Naive thymus-derived CD8-positive, alpha-beta T cell (primary cell): ENCODE results near the gene SOWAHA. TPM values are rescaled to one million over a fixed set of nuclear protein-coding genes. Genes with fewer than 3 reads are reported as not detected.

Source experiments
- ATAC-seq, 2 donors: fragments of 150-1000 bp; cut with Tn5 transposase in 1 of 2; sonication (Bioruptor Pico), chemical (Tn5 transposase) in 1 of 2; 1 replicate in 1 of 2; 2 replicates in 1 of 2; pipeline ENCODE4 v1.10.0; 2021; ENCODE audit warnings: mild to moderate bottlenecking in 2 of 2, moderate library complexity in 2 of 2
- POLR2A ChIA-PET: fragments of 350-600 bp; sonication (Branson Sonifier 250); formaldehyde crosslinking; loops from one replicate; lab custom pipeline; 2021; ENCODE audit warnings: antibody characterized with exemption; lab: Charles Lee
- DNase-seq, 10 donors: peaks; one replicate each; pipeline versions ENCODE4 v3.0.0 to v3.0.0-alpha.2; 2020 to 2022
- H3K27ac Mint-ChIP-seq, 10 donors: one replicate each; pipeline ENCODE4 v1.8.0; 2020 to 2022; ENCODE audit warnings: mild to moderate bottlenecking in 10 of 10, mixed read lengths in 10 of 10, moderate library complexity in 4 of 10, inconsistent platforms in 1 of 10
- H3K27me3 Mint-ChIP-seq, 5 donors: one replicate each; pipeline ENCODE4 v1.8.0; 2021 to 2022; ENCODE audit warnings: mixed read lengths in 5 of 5
- H3K36me3 Mint-ChIP-seq, 3 donors: one replicate each; pipeline ENCODE4 v1.8.0; 2020 to 2022; ENCODE audit warnings: mixed read lengths in 3 of 3, mild to moderate bottlenecking in 2 of 3, inconsistent platforms in 1 of 3
- H3K4me1 Mint-ChIP-seq, 4 donors: one replicate each; pipeline ENCODE4 v1.8.0; 2021 to 2022; ENCODE audit warnings: mixed read lengths in 4 of 4
- H3K4me3 Mint-ChIP-seq, 10 donors: one replicate each; pipeline ENCODE4 v1.8.0; 2020 to 2022; ENCODE audit warnings: mild to moderate bottlenecking in 10 of 10, mixed read lengths in 10 of 10, moderate library complexity in 6 of 10, inconsistent platforms in 1 of 10
- H3K9me3 Mint-ChIP-seq, 9 donors: one replicate each; pipeline ENCODE4 v1.8.0; 2020 to 2022; ENCODE audit warnings: mixed read lengths in 9 of 9, mild to moderate bottlenecking in 3 of 9, inconsistent platforms in 1 of 9, moderate library complexity in 1 of 9
- polyA plus RNA-seq, 3 donors: library from polyadenylated mRNA; unstranded; fragments of 300-500 nt; fragmentation: Illumina TruSeq; gene quantifications; one replicate each; pipeline ENCODE4 v1.2.3, GENCODE V29; 2021
- total RNA-seq, 8 experiments: library from RNA in 2 of 8; stranded (reverse) in 2 of 8; gene quantifications; one replicate each; pipeline ENCODE4 v1.2.3 and lab custom pipeline; 2021 to 2026

SOWAHA gene
- total and polyA plus RNA-seq, 5 experiments from 2014 or later = not detected

DNA sequence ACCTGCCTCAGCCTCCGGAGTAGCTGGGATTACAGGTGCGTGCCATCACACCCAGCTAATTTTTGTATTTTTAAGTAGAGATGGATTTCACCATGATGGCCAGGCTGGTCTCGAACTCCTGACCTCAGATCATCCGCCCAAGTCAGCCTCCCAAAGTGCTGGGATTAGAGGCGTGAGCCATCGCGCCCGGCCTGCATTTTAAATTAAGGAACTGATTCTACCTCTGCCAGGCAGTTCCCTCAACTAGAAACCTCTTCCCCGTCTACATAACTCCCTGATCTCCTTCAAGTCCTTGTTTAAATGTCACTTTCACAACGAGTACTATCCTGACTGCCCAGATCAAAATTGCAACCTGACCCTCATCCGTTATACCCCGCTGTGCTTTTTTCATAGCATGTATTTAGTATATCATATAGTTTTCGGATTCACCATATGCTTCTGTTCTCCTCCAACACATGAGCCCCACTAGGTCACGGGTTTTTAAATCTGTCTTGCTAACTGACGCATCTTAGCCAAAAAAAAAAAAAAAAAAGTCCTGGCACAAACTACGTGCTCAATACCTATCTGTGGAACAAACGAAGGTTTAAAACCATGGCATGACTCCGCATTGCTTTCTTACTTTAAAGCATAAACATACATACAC lies 858 bp upstream of the SOWAHA start:
- Mint-ChIP-seq H3K36me3 (no peaks in the 10 kb centered on the region), H3K27ac (peak overlapping the region in 1 of 10 donors; percentile 22), H3K4me3 (peak overlapping the region in 9 of 10 donors; percentile 73 to 88 (median 81)), H3K27me3 (peaks cover 35 to 57% (median 53%) of the 10 kb centered on the region in 5 donors), H3K4me1 (peaks cover 5 to 12% (median 10%) of the 10 kb centered on the region in 4 donors), H3K9me3 (peaks cover 0 to 2% (median 0%) of the 10 kb centered on the region in 9 donors)
- POLR2A ChIA-PET = no interaction called here
- ATAC-seq (no peak), DNase-seq (no peak)

DNA sequence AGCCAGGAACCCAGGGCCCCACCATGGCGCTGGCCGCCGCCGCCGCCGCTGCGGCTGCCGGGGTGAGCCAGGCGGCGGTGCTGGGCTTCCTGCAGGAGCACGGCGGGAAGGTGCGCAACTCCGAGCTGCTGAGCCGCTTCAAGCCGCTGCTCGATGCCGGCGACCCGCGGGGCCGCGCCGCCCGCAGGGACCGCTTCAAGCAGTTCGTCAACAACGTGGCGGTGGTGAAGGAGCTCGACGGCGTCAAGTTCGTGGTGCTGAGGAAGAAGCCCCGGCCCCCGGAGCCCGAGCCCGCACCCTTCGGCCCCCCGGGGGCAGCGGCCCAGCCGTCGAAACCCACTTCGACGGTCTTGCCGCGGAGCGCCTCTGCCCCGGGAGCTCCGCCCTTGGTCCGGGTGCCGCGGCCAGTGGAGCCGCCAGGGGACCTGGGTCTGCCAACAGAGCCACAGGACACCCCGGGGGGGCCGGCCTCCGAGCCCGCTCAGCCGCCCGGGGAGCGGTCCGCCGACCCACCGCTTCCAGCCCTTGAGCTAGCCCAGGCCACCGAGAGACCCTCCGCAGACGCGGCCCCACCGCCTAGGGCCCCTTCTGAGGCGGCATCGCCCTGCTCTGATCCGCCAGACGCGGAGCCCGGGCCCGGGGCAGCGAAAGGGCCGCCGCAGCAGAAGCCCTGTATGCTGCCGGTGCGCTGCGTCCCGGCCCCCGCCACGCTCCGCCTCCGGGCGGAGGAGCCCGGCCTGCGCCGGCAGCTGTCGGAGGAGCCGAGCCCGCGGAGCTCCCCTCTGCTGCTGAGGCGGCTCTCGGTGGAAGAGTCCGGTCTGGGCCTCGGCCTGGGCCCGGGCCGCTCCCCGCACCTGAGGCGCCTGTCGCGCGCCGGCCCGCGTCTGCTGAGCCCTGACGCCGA lies 749 bp downstream of the SOWAHA start:
- DNase-seq (peak in 7 of 10 donors; percentile 18 to 41 (median 34)), ATAC-seq (peak; percentile 76 to 80)
- H3K4me3 Mint-ChIP-seq = peak overlapping the region in 4 of 10 donors; percentile 34 to 73 (median 52)
- no peak overlapping the region for H3K27ac Mint-ChIP-seq
- POLR2A ChIA-PET = interaction anchor here (0.6 to 2.0 kb wide), 4 partner anchors 15 to 428 kb away, joined by 3 to 4 read pairs (median 4); partner anchors contain the start of genes CCNI2 and KIF3A
- peaks cover 5 to 12% (median 10%) of the 10 kb centered on the region in 4 donors for H3K4me1 Mint-ChIP-seq
- no peaks in the 10 kb centered on the region for H3K36me3 Mint-ChIP-seq
- peaks cover 31 to 46% (median 44%) of the 10 kb centered on the region in 5 donors for H3K27me3 Mint-ChIP-seq
- H3K9me3 Mint-ChIP-seq = peaks cover 0 to 2% (median 0%) of the 10 kb centered on the region in 9 donors

DNA sequence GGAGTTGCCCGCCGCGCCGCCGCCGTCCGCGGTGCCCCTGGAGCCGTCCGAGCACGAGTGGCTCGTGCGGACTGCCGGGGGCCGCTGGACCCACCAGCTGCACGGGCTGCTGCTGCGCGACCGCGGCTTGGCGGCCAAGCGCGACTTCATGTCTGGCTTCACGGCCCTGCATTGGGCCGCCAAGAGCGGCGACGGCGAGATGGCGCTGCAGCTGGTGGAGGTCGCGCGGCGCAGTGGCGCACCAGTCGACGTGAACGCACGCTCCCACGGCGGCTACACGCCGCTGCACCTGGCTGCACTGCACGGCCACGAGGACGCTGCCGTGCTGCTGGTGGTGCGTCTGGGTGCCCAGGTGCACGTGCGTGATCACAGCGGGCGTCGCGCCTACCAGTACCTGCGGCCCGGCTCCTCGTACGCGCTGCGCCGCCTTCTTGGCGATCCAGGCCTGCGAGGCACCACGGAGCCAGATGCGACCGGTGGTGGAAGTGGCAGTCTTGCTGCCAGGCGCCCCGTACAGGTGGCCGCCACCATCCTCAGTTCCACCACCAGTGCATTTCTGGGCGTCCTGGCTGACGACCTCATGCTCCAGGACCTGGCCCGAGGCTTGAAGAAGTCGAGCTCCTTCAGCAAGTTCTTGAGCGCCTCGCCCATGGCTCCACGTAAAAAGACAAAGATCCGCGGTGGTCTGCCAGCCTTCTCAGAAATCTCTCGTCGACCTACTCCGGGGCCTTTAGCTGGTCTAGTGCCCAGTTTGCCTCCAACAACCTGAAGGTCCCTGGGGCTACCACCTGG lies 1.6 kb downstream of the SOWAHA start:
- H3K9me3 Mint-ChIP-seq = peaks cover 0 to 2% (median 0%) of the 10 kb centered on the region in 9 donors
- POLR2A ChIA-PET = interaction anchor here (1.5 to 2.0 kb wide), 2 partner anchors 14 to 77 kb away, joined by 3 to 4 read pairs; partner anchors contain the start of gene KIF3A

DNA sequence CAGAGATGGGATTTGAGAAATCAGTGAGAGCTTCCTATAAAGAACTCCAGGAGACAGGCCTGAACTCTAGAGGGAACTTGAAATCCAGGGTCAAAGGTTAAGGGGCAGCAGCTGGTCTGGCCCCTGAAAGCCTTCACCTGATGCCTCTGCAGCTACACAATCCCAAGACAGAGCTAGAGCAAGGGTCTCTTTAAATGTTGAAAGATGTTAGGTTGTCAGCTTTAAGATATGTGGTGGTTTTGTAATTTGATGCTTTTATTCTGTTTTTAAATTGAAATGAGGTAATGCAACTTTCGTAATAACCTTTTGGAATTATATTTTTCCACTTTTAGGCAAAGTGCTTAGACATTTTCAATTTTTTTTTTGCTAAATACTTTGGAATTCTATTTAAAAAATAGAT lies 2.4 kb downstream of the SOWAHA start:
- no peak for DNase-seq
- peak overlapping the region in 9 of 10 donors; percentile 46 to 72 (median 51) for H3K4me3 Mint-ChIP-seq
- peaks cover 26 to 46% (median 33%) of the 10 kb centered on the region in 5 donors for H3K27me3 Mint-ChIP-seq
- H3K9me3 Mint-ChIP-seq = peaks cover 0 to 2% (median 0%) of the 10 kb centered on the region in 9 donors
- H3K4me1 Mint-ChIP-seq = peaks cover 11 to 26% (median 24%) of the 10 kb centered on the region in 4 donors
- no peak overlapping the region for H3K27ac Mint-ChIP-seq
- ATAC-seq = no peak
- POLR2A ChIA-PET = no interaction called here
- H3K36me3 Mint-ChIP-seq = no peaks in the 10 kb centered on the region

More for the DNA sequence above, 1.6 kb downstream of the SOWAHA start:
- no peak for DNase-seq
- Mint-ChIP-seq H3K36me3 (no peaks in the 10 kb centered on the region), H3K27ac (no peak overlapping the region), H3K4me1 (peaks cover 9 to 20% (median 17%) of the 10 kb centered on the region in 4 donors), H3K4me3 (peak overlapping the region in 9 of 10 donors; percentile 46 to 72 (median 51)), H3K27me3 (peaks cover 24 to 46% (median 39%) of the 10 kb centered on the region in 5 donors)
- no peak for ATAC-seq

DNA sequence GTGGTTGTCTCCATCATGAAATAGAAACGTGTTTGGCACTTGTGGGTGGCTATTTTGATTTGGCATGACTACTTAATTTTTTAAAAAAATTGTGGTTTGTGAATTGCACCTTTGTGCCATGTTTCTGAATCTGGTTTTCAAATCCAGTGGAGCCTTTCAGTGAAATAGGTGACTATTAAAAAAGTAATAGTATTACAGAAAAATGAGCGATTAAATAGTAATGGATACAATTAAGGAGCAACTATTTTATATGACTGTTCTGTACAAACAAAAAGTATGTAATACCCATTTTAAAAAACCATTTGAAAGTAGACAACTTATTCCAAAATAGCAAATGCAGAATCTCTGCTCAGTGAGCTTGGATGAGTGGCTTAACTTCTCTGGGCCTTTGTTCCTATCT lies 3.0 kb downstream of the SOWAHA start:
- Mint-ChIP-seq H3K27ac (no peak overlapping the region), H3K4me1 (peaks cover 11 to 26% (median 24%) of the 10 kb centered on the region in 4 donors), H3K9me3 (peaks cover 0 to 2% (median 0%) of the 10 kb centered on the region in 9 donors), H3K36me3 (no peaks in the 10 kb centered on the region), H3K4me3 (no peak overlapping the region), H3K27me3 (peaks cover 20 to 42% (median 26%) of the 10 kb centered on the region in 5 donors)
- POLR2A ChIA-PET = no interaction called here
- DNase-seq (no peak), ATAC-seq (no peak)

DNA sequence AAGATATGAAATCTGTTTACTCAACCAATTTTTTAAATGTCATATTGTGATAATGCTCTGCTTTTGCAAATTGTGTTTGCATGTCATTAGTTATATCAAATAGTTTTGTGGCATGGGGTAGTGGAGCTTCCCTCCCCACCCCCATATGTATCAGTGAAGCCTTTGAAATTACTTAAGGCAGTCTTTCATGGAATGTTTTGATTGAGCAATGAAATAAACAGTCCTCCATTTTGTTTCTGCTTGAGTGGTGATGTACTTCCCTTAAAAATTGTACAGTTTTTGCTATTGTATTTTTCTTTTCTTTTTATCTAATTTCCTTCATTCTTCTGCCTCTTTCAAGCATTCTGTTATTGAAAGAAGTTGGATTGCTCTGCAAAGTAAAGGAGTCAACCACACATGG lies 3.5 kb downstream of the SOWAHA start:
- H3K27me3 Mint-ChIP-seq = peaks cover 15 to 38% (median 22%) of the 10 kb centered on the region in 5 donors
- DNase-seq = no peak
- POLR2A ChIA-PET = no interaction called here
- H3K4me1 Mint-ChIP-seq = peaks cover 11 to 26% (median 24%) of the 10 kb centered on the region in 4 donors
- H3K36me3 Mint-ChIP-seq = no peaks in the 10 kb centered on the region
- ATAC-seq = no peak
- peaks cover 0 to 2% (median 0%) of the 10 kb centered on the region in 9 donors for H3K9me3 Mint-ChIP-seq
- no peak overlapping the region for H3K4me3 Mint-ChIP-seq
- no peak overlapping the region for H3K27ac Mint-ChIP-seq

DNA sequence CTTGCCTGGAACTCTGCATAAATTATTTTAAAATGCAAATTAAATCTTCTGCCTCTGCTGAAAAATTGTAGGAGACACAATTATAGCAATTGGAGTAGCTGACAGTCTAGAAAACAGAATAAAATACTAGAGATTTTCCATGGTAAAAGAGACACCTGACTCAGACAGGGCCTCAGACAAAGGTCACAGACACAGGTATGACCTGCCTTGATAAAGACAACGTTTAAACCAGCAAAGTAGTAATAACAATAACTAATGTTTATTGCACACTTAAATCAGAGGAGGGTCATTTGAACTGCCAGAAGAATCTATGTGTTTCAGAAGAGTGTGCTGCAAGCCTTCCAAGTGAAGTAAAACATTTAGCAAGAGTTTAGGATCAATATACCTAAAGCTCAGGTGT lies 3.9 kb downstream of the SOWAHA start:
- Mint-ChIP-seq H3K9me3 (peaks cover 0 to 2% (median 0%) of the 10 kb centered on the region in 9 donors), H3K4me1 (peaks cover 11 to 26% (median 24%) of the 10 kb centered on the region in 4 donors), H3K27me3 (peaks cover 13 to 33% (median 22%) of the 10 kb centered on the region in 5 donors), H3K36me3 (no peaks in the 10 kb centered on the region), H3K4me3 (no peak overlapping the region), H3K27ac (no peak overlapping the region)
- POLR2A ChIA-PET = no interaction called here
- ATAC-seq (no peak), DNase-seq (no peak)

DNA sequence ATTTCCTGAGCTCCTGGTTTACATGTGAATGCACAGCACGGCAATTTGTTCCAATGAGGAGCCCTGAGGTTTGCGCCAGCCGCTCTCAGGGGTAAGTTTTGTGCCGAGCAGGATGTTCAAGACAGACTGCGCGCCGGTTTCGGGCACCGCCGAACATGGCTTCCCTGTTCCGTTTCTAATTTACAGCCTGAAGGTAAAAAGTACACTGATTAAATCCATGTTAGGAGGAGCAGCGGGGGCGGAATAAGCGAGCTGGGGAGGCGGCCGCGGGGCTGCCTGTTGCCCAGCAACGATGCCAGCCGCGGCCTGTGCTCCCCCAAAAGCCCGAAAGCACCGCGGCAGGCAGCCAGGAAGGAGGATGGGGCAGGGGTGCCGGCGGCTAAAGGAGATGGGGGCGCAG lies 6.4 kb downstream of the SOWAHA start:
- Mint-ChIP-seq H3K4me1 (peaks cover 6 to 27% (median 15%) of the 10 kb centered on the region in 4 donors), H3K36me3 (no peaks in the 10 kb centered on the region), H3K9me3 (no peaks in the 10 kb centered on the region), H3K4me3 (peak overlapping the region; percentile 74 to 88 (median 77)), H3K27ac (peak overlapping the region in 6 of 10 donors; percentile 0 to 74 (median 37)), H3K27me3 (peaks cover 3 to 33% (median 24%) of the 10 kb centered on the region in 5 donors)
- ATAC-seq (peak; percentile 24 to 46), DNase-seq (peak in 1 of 10 donors; percentile 31)
- POLR2A ChIA-PET = interaction anchor here (0.9 to 2.5 kb wide), 4 partner anchors 10 to 432 kb away, joined by 3 to 7 read pairs (median 4); partner anchors contain the start of gene CCNI2

DNA sequence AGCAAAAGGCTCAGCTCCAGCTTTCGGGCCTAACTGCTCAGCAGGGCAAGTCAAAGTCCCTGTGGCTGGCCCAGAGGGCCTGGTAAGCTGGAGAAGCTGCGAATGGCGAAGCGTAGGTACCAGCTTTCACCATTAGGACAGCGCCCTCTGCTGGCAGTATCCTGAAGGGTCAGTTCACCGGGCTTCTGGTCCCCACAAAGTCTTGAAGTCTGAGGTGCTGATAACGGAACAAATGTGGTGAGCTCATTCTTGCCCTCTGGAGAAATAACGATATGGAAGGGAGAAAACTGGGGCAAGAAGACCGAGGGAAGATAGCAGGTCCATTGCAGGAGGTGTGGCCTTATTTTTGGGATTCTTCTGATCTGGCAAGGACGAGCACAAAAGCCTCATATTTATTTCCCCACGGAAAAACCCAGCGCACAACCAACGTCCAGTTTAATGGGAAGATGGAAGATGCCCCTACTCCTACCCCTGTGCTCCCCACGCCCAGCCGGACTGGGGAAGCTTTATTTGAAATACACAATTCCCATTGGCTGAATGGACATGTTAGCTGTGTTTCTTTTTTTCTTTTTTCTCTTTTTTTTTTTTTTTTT lies 7.2 kb downstream of the SOWAHA start:
- peak overlapping the region in 3 of 10 donors; percentile 36 to 75 (median 56) for H3K27ac Mint-ChIP-seq

DNA sequence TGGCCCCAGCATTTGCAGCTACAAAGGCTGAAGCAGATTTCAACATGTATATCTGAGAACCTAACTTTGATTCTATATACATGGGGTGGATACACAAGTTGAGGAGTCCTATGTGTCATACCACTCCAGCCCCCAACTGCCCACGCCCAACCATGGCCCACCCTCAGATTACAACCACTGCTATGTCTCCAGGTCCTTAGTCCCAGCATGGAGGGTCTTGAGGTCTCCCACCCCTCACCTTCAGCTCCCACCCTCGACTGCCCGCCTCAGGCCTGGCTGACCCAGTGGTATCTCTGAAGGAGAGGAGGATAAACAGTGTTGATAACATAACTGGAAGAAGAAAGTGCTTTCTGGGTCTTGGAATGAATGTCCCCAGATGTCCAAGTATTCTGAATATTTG lies 8.2 kb downstream of the SOWAHA start:
- H3K27ac Mint-ChIP-seq = no peak overlapping the region
- no peak for ATAC-seq
- no peaks in the 10 kb centered on the region for H3K36me3 Mint-ChIP-seq
- H3K27me3 Mint-ChIP-seq = peaks cover 3 to 46% (median 26%) of the 10 kb centered on the region in 5 donors
- H3K4me3 Mint-ChIP-seq = no peak overlapping the region
- no peaks in the 10 kb centered on the region for H3K9me3 Mint-ChIP-seq
- POLR2A ChIA-PET = interaction anchor here (2.5 kb wide), 1 partner anchor 73 kb away, joined by 7 read pairs; the partner anchor contains the start of gene CCNI2
- DNase-seq = no peak
- peaks cover 6 to 27% (median 17%) of the 10 kb centered on the region in 4 donors for H3K4me1 Mint-ChIP-seq

More for the DNA sequence above, 7.2 kb downstream of the SOWAHA start:
- ATAC-seq (peak; percentile 85 to 92), DNase-seq (peak; percentile 66 to 92 (median 82))
- Mint-ChIP-seq H3K27me3 (peaks cover 3 to 40% (median 27%) of the 10 kb centered on the region in 5 donors), H3K4me3 (peak overlapping the region; percentile 37 to 88 (median 74)), H3K9me3 (no peaks in the 10 kb centered on the region), H3K36me3 (no peaks in the 10 kb centered on the region), H3K4me1 (peaks cover 6 to 27% (median 16%) of the 10 kb centered on the region in 4 donors)
- POLR2A ChIA-PET = interaction anchor here (0.9 to 2.5 kb wide), 4 partner anchors 9 to 433 kb away, joined by 3 to 7 read pairs (median 4); partner anchors contain the start of gene CCNI2

DNA sequence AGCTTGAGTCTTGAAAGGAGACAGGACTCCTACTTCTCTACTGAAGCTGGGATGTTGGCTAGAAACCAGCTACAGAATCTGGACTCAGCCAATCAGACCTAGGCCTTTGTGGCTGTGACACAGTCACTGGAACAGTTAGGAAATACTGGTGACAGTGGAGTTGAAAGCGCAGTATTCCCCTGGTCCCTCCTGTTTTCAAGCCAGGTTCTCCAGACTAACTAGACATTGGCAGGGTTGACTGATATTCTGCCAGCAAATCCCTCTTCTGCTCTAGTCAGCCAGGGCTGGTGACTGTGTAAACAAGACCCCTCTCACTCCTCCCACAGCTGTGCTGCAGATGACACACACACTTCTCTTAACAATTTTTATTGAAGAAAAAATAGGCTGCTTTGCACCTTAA lies 8.7 kb downstream of the SOWAHA start:
- no peak for DNase-seq
- H3K27me3 Mint-ChIP-seq = peaks cover 6 to 50% (median 30%) of the 10 kb centered on the region in 5 donors
- peak overlapping the region in 1 of 10 donors; percentile 43 for H3K4me3 Mint-ChIP-seq
- no peak for ATAC-seq
- H3K4me1 Mint-ChIP-seq = peaks cover 6 to 27% (median 18%) of the 10 kb centered on the region in 4 donors
- no peaks in the 10 kb centered on the region for H3K36me3 Mint-ChIP-seq
- H3K27ac Mint-ChIP-seq = no peak overlapping the region
- POLR2A ChIA-PET = no interaction called here
- no peaks in the 10 kb centered on the region for H3K9me3 Mint-ChIP-seq
